Lung (tissue), 12 donors: ENCODE data around the gene RHOB. TPM values are rescaled to one million over a fixed set of nuclear protein-coding genes. Genes with fewer than 3 reads are reported as not detected.

Source experiments
- ATAC-seq: fragments of 200-7000 bp; cut with Tn5 transposase; one replicate; pipeline ENCODE4 v1.9.1; 2020; ENCODE audit warnings: moderate number of reproducible peaks; ENCODE audit not compliant: insufficient read depth, low FRiP score
- DNase-seq, 3 donors: peaks; one replicate each; pipeline ENCODE4 v3.0.0-alpha.2; 2013 to 2017
- H3K27ac ChIP-seq, 2 donors: one replicate each; pipeline ENCODE4 v1.5.1; 2013; ENCODE audit warnings: mild to moderate bottlenecking in 2 of 2, moderate library complexity in 2 of 2, control low read depth in 1 of 2, inconsistent platforms in 1 of 2, low read depth in 1 of 2, low read length in 1 of 2
- H3K27me3 ChIP-seq, 3 donors: one replicate each; pipeline ENCODE4 v1.5.1; 2013; ENCODE audit warnings: low read length in 2 of 3; ENCODE audit not compliant: control insufficient read depth in 3 of 3, insufficient read depth in 3 of 3
- H3K36me3 ChIP-seq, 4 donors: one replicate each; pipeline ENCODE4 v1.5.1; 2013; ENCODE audit warnings: low read length in 4 of 4, mild to moderate bottlenecking in 1 of 4, moderate library complexity in 1 of 4; ENCODE audit not compliant: control insufficient read depth in 4 of 4, insufficient read depth in 4 of 4
- H3K4me1 ChIP-seq, 5 donors: one replicate each; pipeline ENCODE4 v1.5.1; 2013; ENCODE audit warnings: low read length in 5 of 5, mild to moderate bottlenecking in 2 of 5, moderate library complexity in 1 of 5; ENCODE audit not compliant: control insufficient read depth in 5 of 5, insufficient read depth in 5 of 5
- H3K4me3 ChIP-seq: one replicate; pipeline ENCODE4 v1.5.1; 2013; ENCODE audit warnings: mild to moderate bottlenecking, control low read depth, moderate library complexity
- H3K9ac ChIP-seq, 2 donors: one replicate each; pipeline ENCODE4 v1.5.1; 2013; ENCODE audit warnings: low read length in 2 of 2, control low read depth in 1 of 2; ENCODE audit not compliant: insufficient read depth in 1 of 2
- H3K9me3 ChIP-seq, 4 donors: one replicate each; pipeline ENCODE4 v1.5.1; 2013; ENCODE audit warnings: low read length in 3 of 4, mild to moderate bottlenecking in 1 of 4, moderate library complexity in 1 of 4; ENCODE audit not compliant: control insufficient read depth in 4 of 4, insufficient read depth in 3 of 4
- WGBS, 2 donors: extraction: QIAGEN DNeasy Blood & Tissue Kit; methylation state at CpG; one replicate each; pipeline ENCODE4 v1.1.7; 2013; 5-methylcytosine and 5-hydroxymethylcytosine counted together
- polyA plus RNA-seq, 2 donors: library from polyadenylated mRNA; stranded (reverse); fragments of 200-250 nt; gene quantifications; one replicate each; pipeline ENCODE4 v1.2.1, GENCODE V29; 2013
- total RNA-seq, 2 donors: library from RNA; depleted of rRNA in 1 of 2; stranded (reverse); fragments of >200 nt in 1 of 2; gene quantifications; one replicate each; pipeline ENCODE4 v1.2.1, GENCODE V29; 2014 to 2021
- TF ChIP-seq, protein P1 (sequence below): IDR thresholded peaks from 2 replicates; pipeline ENCODE4 v1.5.1; 2012; ENCODE audit warnings: mild to moderate bottlenecking; ENCODE audit errors: control extremely low read depth, extremely low read depth
- donor health status: control.
- donor health status: control.
- donor health status: Bipolar disorder and iron deficiency.
- donor health status: healthy.
- donor health status: DM: yes; HTN: yes; CAD: no.

The RHOB gene
- total and polyA plus RNA-seq, 4 donors, result 93.2 to 354 (median 249) TPM

DNA sequence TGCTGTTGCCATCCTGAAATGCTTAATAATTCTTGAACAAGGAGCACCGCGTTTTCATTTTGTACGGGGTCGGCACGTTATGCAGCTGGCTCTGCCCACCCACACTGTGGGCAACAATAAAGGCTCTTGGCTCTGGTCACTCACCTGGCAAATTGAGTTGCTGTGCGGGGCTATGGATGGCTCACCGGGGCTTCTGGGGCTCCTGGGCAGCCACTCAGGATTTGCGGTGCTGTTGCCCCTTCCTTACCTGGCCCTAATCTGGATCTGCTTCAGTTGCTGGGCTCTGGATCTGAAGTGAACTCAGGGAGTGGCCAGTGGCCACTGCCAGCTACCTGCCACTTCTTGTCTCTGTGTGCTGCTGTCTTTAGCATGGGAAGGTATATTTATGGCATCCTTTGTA is 22.7 kb downstream of the RHOB start:
- Histone ChIP-seq H3K9ac (no peak overlapping the region), H3K9me3 (no peaks in the 10 kb centered on the region), H3K36me3 (no peaks in the 10 kb centered on the region), H3K27me3 (no peaks in the 10 kb centered on the region), H3K4me3 (no peak overlapping the region), H3K27ac (no peak overlapping the region), H3K4me1 (peaks cover 0 to 23% (median 0%) of the 10 kb centered on the region in 5 donors)
- TF ChIP-seq, protein P1, sequence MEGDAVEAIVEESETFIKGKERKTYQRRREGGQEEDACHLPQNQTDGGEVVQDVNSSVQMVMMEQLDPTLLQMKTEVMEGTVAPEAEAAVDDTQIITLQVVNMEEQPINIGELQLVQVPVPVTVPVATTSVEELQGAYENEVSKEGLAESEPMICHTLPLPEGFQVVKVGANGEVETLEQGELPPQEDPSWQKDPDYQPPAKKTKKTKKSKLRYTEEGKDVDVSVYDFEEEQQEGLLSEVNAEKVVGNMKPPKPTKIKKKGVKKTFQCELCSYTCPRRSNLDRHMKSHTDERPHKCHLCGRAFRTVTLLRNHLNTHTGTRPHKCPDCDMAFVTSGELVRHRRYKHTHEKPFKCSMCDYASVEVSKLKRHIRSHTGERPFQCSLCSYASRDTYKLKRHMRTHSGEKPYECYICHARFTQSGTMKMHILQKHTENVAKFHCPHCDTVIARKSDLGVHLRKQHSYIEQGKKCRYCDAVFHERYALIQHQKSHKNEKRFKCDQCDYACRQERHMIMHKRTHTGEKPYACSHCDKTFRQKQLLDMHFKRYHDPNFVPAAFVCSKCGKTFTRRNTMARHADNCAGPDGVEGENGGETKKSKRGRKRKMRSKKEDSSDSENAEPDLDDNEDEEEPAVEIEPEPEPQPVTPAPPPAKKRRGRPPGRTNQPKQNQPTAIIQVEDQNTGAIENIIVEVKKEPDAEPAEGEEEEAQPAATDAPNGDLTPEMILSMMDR, result no peak
- 85 to 91% methylated on average over 8 of the region's 8 CpGs for WGBS, 2 donors
- ATAC-seq (no peak), DNase-seq (no peak)

DNA sequence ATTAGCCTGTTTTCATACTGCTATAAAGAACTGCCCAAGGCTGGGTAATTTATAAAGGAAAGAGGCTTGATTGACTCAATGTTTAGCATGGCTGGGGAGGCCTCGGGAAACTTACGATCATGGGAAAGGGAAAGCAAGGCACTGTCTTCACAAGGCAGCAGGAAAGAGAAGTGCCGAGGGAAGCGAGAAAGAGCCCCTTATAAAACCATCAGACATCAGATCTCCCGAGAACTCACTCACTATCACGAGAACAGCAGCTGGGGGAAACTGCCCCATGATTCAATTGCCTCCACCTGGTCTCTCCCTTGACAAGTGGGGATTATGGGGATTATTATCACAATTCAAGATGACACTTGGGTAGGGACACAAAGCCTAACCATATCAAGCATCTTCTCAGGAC is 23.3 kb downstream of the RHOB start:
- Histone ChIP-seq H3K36me3 (no peaks in the 10 kb centered on the region), H3K27me3 (no peaks in the 10 kb centered on the region), H3K9me3 (no peaks in the 10 kb centered on the region), H3K9ac (no peak overlapping the region), H3K4me3 (no peak overlapping the region), H3K27ac (no peak overlapping the region), H3K4me1 (peaks cover 0 to 24% (median 0%) of the 10 kb centered on the region in 5 donors)
- TF ChIP-seq, protein P1, result no peak
- WGBS, 2 donors, result 95 to 96% methylated on average over 6 of the region's 6 CpGs
- no peak for DNase-seq
- no peak for ATAC-seq

DNA sequence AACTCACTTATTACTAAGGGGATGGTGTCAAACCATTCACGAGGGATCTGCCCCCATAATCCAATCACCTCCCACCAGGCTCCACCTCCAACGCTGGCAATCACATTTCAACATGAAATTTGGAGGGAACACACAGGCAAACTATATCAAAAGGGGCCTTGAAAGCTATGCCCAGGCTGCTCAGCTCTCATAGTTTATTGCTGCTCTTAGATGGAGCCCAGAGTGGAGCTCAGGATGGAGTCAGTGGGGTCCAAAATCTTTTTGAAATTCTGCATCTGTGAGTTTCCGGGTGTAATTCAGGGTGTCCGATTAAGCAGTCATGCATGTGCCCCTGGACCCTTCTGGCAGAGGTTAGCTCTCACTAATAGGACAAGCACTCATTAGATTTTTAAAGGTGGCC is 24.3 kb downstream of the RHOB start:
- H3K36me3 ChIP-seq, result no peaks in the 10 kb centered on the region
- WGBS, 2 donors, result 94 to 96% methylated on average over 4 of the region's 4 CpGs
- H3K4me1 ChIP-seq, result peaks cover 0 to 18% (median 0%) of the 10 kb centered on the region in 5 donors
- DNase-seq (no peak), ATAC-seq (no peak)
- H3K9me3 ChIP-seq, result no peaks in the 10 kb centered on the region
- H3K27ac ChIP-seq, result no peak overlapping the region
- TF ChIP-seq, protein P1, result no peak
- H3K27me3 ChIP-seq, result no peaks in the 10 kb centered on the region
- no peak overlapping the region for H3K9ac ChIP-seq
- H3K4me3 ChIP-seq, result no peak overlapping the region

DNA sequence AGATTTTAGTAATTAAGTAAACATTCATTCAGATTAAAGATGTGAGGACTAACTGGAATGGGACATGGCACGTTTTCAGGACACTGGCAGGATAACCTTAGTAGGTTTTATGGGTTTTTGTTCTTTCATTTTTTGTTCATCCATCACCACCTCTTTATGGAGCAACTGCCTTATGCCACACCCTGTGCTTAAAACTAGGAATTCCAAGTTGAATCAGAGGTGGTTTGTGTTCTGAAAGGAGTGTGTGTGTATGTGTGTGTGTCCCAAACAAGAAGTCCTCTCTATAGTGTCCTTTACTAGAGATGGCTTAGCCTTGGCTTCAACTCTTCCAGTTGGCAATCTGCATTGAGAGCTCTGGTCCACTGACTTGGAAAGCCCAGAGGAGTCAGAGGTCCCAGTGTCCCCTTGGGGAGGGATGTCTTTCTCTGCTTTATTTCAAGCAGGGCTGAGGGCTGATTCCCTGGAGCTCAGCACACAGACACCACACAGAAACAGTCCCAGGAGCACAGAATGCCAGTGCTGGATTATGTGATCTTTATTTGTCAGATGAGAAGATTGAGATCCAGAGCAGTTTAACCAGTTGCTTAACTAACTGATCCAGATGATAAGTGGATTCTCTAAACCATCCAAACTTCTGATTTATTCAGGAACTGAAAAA is 25.2 kb downstream of the RHOB start:
- no peak overlapping the region for H3K9ac ChIP-seq
- H3K27ac ChIP-seq, result no peak overlapping the region
- ATAC-seq, result no peak
- no peak overlapping the region for H3K4me3 ChIP-seq
- TF ChIP-seq, protein P1, result no peak
- 73 to 78% methylated on average over 1 of the region's 1 CpG for WGBS, 2 donors
- no peaks in the 10 kb centered on the region for H3K27me3 ChIP-seq
- peaks cover 0 to 18% (median 0%) of the 10 kb centered on the region in 5 donors for H3K4me1 ChIP-seq
- H3K9me3 ChIP-seq, result no peaks in the 10 kb centered on the region
- no peak for DNase-seq
- H3K36me3 ChIP-seq, result no peaks in the 10 kb centered on the region
